GM23338 (cell line): ENCODE results near the gene FBXL14. TPM values are rescaled to one million over a fixed set of nuclear protein-coding genes. Genes with fewer than 3 reads are reported as not detected.
A peak's percentile ranks its signal among the peaks of the same experiment; 100 is the strongest.

Source experiments
- ATAC-seq: fragments of 200-7000 bp; cut with Tn5 transposase; 3 replicates; pipeline ENCODE4 v1.9.1; 2020
- DNase-seq: peaks from one replicate; pipeline ENCODE4 v3.0.0-alpha.2; 2015; ENCODE audit warnings: low spot score
- H2AFZ ChIP-seq: fragments of 200-600 bp; sonication (generic); 2 replicates; pipeline ENCODE4 v1.8.0; 2016; ENCODE audit warnings: antibody characterized with exemption, mild to moderate bottlenecking, moderate library complexity
- H3F3A ChIP-seq: fragments of 200-600 bp; sonication (generic); replicated peaks from 2 replicates; pipeline ENCODE4 v1.8.0; 2017; ENCODE audit warnings: antibody characterized with exemption, mixed run types, low read depth
- H3K27ac ChIP-seq: fragments of 200-600 bp; sonication (generic); 2 replicates; pipeline ENCODE4 v1.6.1; 2016; ENCODE audit warnings: low read depth
- H3K27me3 ChIP-seq: fragments of 200-600 bp; sonication (generic); 2 replicates; pipeline ENCODE4 v1.8.0; 2016; ENCODE audit warnings: mild to moderate bottlenecking, mixed run types, moderate library complexity; ENCODE audit not compliant: insufficient read depth
- H3K36me3 ChIP-seq: fragments of 200-600 bp; sonication (generic); 2 replicates; pipeline ENCODE4 v1.8.0; 2016; ENCODE audit warnings: mild to moderate bottlenecking; ENCODE audit not compliant: insufficient read depth
- H3K4me1 ChIP-seq: fragments of 200-600 bp; sonication (generic); 2 replicates; pipeline ENCODE4 v1.8.0; 2016; ENCODE audit warnings: mild to moderate bottlenecking, moderate library complexity; ENCODE audit not compliant: insufficient read depth
- H3K4me2 ChIP-seq: fragments of 200-600 bp; sonication (generic); 2 replicates; pipeline ENCODE4 v1.7.1; 2017; ENCODE audit warnings: mixed run types
- H3K4me3 ChIP-seq: fragments of 200-600 bp; sonication (generic); 2 replicates; pipeline ENCODE4 v1.6.1; 2016; ENCODE audit warnings: mixed run types
- H3K79me2 ChIP-seq: fragments of 200-600 bp; sonication (generic); replicated peaks from 2 replicates; pipeline ENCODE4 v1.8.0; 2017; ENCODE audit warnings: mild to moderate bottlenecking; ENCODE audit not compliant: insufficient read depth
- H3K9me2 ChIP-seq: fragments of 200-600 bp; sonication (generic); 2 replicates; pipeline ENCODE4 v1.8.0; 2017; ENCODE audit not compliant: insufficient read depth
- H4K20me1 ChIP-seq: fragments of 200-600 bp; sonication (generic); replicated peaks from 2 replicates; pipeline ENCODE4 v1.8.0; 2017; ENCODE audit warnings: mild to moderate bottlenecking; ENCODE audit not compliant: insufficient read depth
- H3K27ac Mint-ChIP-seq: 2 replicates; pipeline ENCODE4 v1.8.0; 2020; ENCODE audit warnings: inconsistent platforms, mild to moderate bottlenecking, moderate library complexity, mixed read lengths
- H3K27me3 Mint-ChIP-seq: 3 replicates; pipeline ENCODE4 v1.8.0; 2022; ENCODE audit warnings: low read depth, mild to moderate bottlenecking, moderate library complexity, mixed read lengths, inconsistent platforms; ENCODE audit not compliant: insufficient read depth, poor library complexity
- H3K36me3 Mint-ChIP-seq: 3 replicates; pipeline ENCODE4 v1.8.0; 2021; ENCODE audit warnings: low read depth, mild to moderate bottlenecking, inconsistent platforms, moderate library complexity, mixed read lengths
- H3K4me1 Mint-ChIP-seq: 3 replicates; pipeline ENCODE4 v1.8.0; 2020; ENCODE audit warnings: mild to moderate bottlenecking, inconsistent platforms, mixed read lengths
- H3K4me3 Mint-ChIP-seq: 3 replicates; pipeline ENCODE4 v1.8.0; 2021; ENCODE audit warnings: moderate library complexity, mild to moderate bottlenecking, inconsistent platforms, mixed read lengths
- H3K9me3 Mint-ChIP-seq: 3 replicates; pipeline ENCODE4 v1.8.0; 2020; ENCODE audit warnings: moderate library complexity, mild to moderate bottlenecking, inconsistent platforms, mixed read lengths
- EZH2phosphoT487 ChIP-seq: fragments of 200-600 bp; sonication (generic); IDR thresholded peaks from one replicate; pipeline ENCODE4 v1.8.1; 2018; ENCODE audit warnings: antibody characterized with exemption; ENCODE audit not compliant: unreplicated experiment
- JUNB ChIP-seq: IDR thresholded peaks from one replicate; pipeline ENCODE4 v1.6.1; 2016; ENCODE audit warnings: antibody characterized with exemption; ENCODE audit not compliant: unreplicated experiment
- NANOG ChIP-seq: IDR thresholded peaks from 2 replicates; pipeline ENCODE4 v1.6.1; 2016; ENCODE audit warnings: antibody characterized with exemption, borderline replicate concordance
- POLR2AphosphoS5 ChIP-seq: IDR thresholded peaks from 2 replicates; pipeline ENCODE4 v1.6.1; 2016; ENCODE audit warnings: antibody characterized with exemption, low read depth
- STAT1 ChIP-seq: IDR thresholded peaks from one replicate; pipeline ENCODE4 v1.6.1; 2016; ENCODE audit warnings: antibody characterized with exemption; ENCODE audit not compliant: unreplicated experiment
- ZNF331 ChIP-seq: fragments of 250-450 bp; sonication (Bioruptor Pico); IDR thresholded peaks from 2 replicates; pipeline ENCODE4 v1.5.0; 2020; ENCODE audit warnings: low read depth, mild to moderate bottlenecking, moderate library complexity
- long read RNA-seq: library from polyadenylated mRNA; unstranded; transcript quantifications from one replicate; pipeline ENCODE4 v2.0.0, GENCODE V29; 2020; ENCODE audit not compliant: unreplicated experiment
- polyA plus RNA-seq: library from polyadenylated mRNA; unstranded; fragments of >200 nt; fragmentation: Nextera tagmentation; extraction: Ambion mirVana; gene quantifications from 2 replicates; pipeline ENCODE4 v1.2.1, GENCODE V29; 2016
- total RNA-seq: library from RNA; depleted of rRNA; stranded (reverse); fragments of >200 nt; shearing (Covaris generic); gene quantifications from 2 replicates; pipeline ENCODE4 v1.2.3, GENCODE V29; 2014; rRNA removed
- TF ChIP-seq, protein P1 (sequence below): fragments of 250-450 bp; sonication (Bioruptor Pico); IDR thresholded peaks from 2 replicates; pipeline ENCODE4 v1.5.0; 2020; ENCODE audit warnings: mild to moderate bottlenecking, moderate library complexity
- TF ChIP-seq, protein P2 (sequence below): IDR thresholded peaks from one replicate; pipeline ENCODE4 v1.6.1; 2018; ENCODE audit warnings: antibody characterized with exemption; ENCODE audit not compliant: unreplicated experiment

Gene FBXL14, protein sequence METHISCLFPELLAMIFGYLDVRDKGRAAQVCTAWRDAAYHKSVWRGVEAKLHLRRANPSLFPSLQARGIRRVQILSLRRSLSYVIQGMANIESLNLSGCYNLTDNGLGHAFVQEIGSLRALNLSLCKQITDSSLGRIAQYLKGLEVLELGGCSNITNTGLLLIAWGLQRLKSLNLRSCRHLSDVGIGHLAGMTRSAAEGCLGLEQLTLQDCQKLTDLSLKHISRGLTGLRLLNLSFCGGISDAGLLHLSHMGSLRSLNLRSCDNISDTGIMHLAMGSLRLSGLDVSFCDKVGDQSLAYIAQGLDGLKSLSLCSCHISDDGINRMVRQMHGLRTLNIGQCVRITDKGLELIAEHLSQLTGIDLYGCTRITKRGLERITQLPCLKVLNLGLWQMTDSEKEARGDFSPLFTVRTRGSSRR
- total RNA-seq (9.1 and 9.4 TPM in 2 replicates), polyA plus RNA-seq (0.40 and 0.74 TPM in 2 replicates)
- long read RNA-seq, result 0 reads

DNA sequence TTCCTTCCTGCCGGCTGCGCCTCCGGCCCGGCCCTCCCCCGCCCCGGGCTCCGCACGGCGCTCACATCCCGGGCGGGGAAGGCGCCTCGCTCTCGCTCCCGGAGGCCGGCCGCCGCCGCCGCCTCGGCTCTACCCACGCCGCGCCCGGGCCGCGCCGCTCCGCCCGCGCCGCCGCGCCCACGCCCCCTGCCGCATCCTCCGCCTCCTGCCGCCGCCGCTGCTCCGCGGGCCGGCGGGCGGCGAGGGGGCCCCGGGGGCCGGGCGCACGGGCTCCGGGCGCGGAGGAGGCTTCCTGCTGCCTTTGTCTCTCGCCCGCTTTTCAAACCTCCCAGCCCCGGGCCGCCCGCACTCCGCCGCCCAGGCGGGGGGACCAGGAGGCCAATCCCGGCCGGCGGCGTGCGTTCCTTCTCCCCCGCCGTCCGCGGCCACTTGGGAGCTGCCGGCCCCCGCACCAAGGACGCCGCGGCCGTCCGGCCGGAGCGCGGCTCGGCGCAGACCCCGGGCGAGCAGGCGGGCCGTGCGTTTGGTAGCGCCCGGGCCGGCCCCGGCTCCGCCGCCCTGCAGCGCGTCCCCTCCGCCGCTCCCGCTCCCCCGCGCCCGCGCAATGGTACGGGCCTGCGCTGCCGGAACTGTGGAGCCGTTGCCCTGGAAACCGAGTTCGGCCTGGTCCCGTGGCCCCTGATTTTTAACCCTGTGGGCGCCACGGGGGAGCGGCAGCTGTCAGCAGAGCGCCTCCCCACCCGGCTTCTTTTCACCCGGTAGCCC, at the start of gene FBXL14:
Gene FBXL14, minus strand, starts transcription at position 321 of the 765 bp plus-strand sequence. CDS start 515 bp downstream, outside the sequence.
- H3K27ac ChIP-seq, result no peak within 1 kb of the TSS

More for the DNA sequence above, at the start of gene FBXL14:
- Histone ChIP-seq H3K79me2 (peaks cover 16% of the 10 kb centered on the region; the same call in 1 of the 2 replicates), H3K4me2 (peak within 1 kb of the TSS; percentile 97), H3F3A (peaks cover 31% of the 10 kb centered on the region), H3K4me1 (peaks cover 28% of the 10 kb centered on the region), H3K9me2 (no peaks in the 10 kb centered on the region), H3K27me3 (peaks cover 74% of the 10 kb centered on the region), H2AFZ (peak within 1 kb of the TSS; percentile 99), H4K20me1 (peaks cover 11% of the 10 kb centered on the region), H3K4me3 (peak within 1 kb of the TSS; percentile 75), H3K36me3 (no peaks in the 10 kb centered on the region)
- TF ChIP-seq JUNB (no peak), ZNF331 (CRISPR knock-in tag) (no peak), STAT1 (no peak), POLR2AphosphoS5 (peak; percentile 11; the same call in 1 of the 2 replicates), EZH2phosphoT487 (no peak), NANOG (no peak)
- TF ChIP-seq, protein P1, sequence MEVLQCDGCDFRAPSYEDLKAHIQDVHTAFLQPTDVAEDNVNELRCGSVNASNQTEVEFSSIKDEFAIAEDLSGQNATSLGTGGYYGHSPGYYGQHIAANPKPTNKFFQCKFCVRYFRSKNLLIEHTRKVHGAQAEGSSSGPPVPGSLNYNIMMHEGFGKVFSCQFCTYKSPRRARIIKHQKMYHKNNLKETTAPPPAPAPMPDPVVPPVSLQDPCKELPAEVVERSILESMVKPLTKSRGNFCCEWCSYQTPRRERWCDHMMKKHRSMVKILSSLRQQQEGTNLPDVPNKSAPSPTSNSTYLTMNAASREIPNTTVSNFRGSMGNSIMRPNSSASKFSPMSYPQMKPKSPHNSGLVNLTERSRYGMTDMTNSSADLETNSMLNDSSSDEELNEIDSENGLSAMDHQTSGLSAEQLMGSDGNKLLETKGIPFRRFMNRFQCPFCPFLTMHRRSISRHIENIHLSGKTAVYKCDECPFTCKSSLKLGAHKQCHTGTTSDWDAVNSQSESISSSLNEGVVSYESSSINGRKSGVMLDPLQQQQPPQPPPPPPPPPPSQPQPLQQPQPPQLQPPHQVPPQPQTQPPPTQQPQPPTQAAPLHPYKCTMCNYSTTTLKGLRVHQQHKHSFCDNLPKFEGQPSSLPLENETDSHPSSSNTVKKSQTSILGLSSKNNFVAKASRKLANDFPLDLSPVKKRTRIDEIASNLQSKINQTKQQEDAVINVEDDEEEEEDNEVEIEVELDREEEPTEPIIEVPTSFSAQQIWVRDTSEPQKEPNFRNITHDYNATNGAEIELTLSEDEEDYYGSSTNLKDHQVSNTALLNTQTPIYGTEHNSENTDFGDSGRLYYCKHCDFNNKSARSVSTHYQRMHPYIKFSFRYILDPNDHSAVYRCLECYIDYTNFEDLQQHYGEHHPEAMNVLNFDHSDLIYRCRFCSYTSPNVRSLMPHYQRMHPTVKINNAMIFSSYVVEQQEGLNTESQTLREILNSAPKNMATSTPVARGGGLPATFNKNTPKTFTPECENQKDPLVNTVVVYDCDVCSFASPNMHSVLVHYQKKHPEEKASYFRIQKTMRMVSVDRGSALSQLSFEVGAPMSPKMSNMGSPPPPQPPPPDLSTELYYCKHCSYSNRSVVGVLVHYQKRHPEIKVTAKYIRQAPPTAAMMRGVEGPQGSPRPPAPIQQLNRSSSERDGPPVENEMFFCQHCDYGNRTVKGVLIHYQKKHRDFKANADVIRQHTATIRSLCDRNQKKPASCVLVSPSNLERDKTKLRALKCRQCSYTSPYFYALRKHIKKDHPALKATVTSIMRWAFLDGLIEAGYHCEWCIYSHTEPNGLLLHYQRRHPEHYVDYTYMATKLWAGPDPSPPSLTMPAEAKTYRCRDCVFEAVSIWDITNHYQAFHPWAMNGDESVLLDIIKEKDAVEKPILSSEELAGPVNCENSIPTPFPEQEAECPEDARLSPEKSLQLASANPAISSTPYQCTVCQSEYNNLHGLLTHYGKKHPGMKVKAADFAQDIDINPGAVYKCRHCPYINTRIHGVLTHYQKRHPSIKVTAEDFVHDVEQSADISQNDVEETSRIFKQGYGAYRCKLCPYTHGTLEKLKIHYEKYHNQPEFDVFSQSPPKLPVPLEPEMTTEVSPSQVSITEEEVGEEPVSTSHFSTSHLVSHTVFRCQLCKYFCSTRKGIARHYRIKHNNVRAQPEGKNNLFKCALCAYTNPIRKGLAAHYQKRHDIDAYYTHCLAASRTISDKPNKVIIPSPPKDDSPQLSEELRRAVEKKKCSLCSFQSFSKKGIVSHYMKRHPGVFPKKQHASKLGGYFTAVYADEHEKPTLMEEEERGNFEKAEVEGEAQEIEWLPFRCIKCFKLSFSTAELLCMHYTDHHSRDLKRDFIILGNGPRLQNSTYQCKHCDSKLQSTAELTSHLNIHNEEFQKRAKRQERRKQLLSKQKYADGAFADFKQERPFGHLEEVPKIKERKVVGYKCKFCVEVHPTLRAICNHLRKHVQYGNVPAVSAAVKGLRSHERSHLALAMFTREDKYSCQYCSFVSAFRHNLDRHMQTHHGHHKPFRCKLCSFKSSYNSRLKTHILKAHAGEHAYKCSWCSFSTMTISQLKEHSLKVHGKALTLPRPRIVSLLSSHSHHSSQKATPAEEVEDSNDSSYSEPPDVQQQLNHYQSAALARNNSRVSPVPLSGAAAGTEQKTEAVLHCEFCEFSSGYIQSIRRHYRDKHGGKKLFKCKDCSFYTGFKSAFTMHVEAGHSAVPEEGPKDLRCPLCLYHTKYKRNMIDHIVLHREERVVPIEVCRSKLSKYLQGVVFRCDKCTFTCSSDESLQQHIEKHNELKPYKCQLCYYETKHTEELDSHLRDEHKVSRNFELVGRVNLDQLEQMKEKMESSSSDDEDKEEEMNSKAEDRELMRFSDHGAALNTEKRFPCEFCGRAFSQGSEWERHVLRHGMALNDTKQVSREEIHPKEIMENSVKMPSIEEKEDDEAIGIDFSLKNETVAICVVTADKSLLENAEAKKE (CRISPR knock-in tag), result no peak
- TF ChIP-seq, protein P2, sequence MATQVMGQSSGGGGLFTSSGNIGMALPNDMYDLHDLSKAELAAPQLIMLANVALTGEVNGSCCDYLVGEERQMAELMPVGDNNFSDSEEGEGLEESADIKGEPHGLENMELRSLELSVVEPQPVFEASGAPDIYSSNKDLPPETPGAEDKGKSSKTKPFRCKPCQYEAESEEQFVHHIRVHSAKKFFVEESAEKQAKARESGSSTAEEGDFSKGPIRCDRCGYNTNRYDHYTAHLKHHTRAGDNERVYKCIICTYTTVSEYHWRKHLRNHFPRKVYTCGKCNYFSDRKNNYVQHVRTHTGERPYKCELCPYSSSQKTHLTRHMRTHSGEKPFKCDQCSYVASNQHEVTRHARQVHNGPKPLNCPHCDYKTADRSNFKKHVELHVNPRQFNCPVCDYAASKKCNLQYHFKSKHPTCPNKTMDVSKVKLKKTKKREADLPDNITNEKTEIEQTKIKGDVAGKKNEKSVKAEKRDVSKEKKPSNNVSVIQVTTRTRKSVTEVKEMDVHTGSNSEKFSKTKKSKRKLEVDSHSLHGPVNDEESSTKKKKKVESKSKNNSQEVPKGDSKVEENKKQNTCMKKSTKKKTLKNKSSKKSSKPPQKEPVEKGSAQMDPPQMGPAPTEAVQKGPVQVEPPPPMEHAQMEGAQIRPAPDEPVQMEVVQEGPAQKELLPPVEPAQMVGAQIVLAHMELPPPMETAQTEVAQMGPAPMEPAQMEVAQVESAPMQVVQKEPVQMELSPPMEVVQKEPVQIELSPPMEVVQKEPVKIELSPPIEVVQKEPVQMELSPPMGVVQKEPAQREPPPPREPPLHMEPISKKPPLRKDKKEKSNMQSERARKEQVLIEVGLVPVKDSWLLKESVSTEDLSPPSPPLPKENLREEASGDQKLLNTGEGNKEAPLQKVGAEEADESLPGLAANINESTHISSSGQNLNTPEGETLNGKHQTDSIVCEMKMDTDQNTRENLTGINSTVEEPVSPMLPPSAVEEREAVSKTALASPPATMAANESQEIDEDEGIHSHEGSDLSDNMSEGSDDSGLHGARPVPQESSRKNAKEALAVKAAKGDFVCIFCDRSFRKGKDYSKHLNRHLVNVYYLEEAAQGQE, result no peak
- H3K27me3 Mint-ChIP-seq, result peaks cover 72% of the 10 kb centered on the region
- no peak within 1 kb of the TSS; the same call in 1 of the 2 replicates for H3K27ac Mint-ChIP-seq
- DNase-seq, result peak; percentile 96
- ATAC-seq, result peak; percentile 43
- peak within 1 kb of the TSS; percentile 84 for H3K4me3 Mint-ChIP-seq
- peaks cover 4% of the 10 kb centered on the region; the same call in 1 of the 3 replicates for H3K36me3 Mint-ChIP-seq
- H3K9me3 Mint-ChIP-seq, result no peaks in the 10 kb centered on the region; the same call in 2 of the 3 replicates
- H3K4me1 Mint-ChIP-seq, result peaks cover 42% of the 10 kb centered on the region
